Middle frontal gyrus (tissue), 1 donor: Measurements from ENCODE around the gene MYO7B.

Source experiments
- DNase-seq: peaks from one replicate; pipeline ENCODE4 v3.0.0-alpha.2; 2015; ENCODE audit warnings: low spot score; ENCODE audit errors: extremely low spot score

The MYO7B gene

GRCh38 chr2:127647242-127648190, 112.0 kb downstream of the MYO7B start:
- DNase-seq, result no peak

- DNase-seq, result no peak
These were observed 112.8 kb downstream of the MYO7B start for GRCh38 chr2:127648321-127648720.

- DNase-seq, result no peak
These were observed 113.7 kb downstream of the MYO7B start for GRCh38 chr2:127649100-127649611.

- peak; percentile 79 for DNase-seq
These were observed 114.2 kb downstream of the MYO7B start for GRCh38 chr2:127649684-127650040.

GRCh38 chr2:127650041-127650784, 114.7 kb downstream of the MYO7B start:
- DNase-seq, result no peak

- no peak for DNase-seq
These were observed 115.4 kb downstream of the MYO7B start for GRCh38 chr2:127650785-127651380.

- DNase-seq, result no peak
These were observed 115.9 kb downstream of the MYO7B start for GRCh38 chr2:127651381-127651809.

- no peak for DNase-seq
These were observed 116.6 kb downstream of the MYO7B start for GRCh38 chr2:127651971-127652550.

GRCh38 chr2:127652786-127653357, 117.4 kb downstream of the MYO7B start:
- no peak for DNase-seq

GRCh38 chr2:127653421-127654083, 118.1 kb downstream of the MYO7B start:
- DNase-seq, result no peak

- no peak for DNase-seq
These were observed 118.8 kb downstream of the MYO7B start for GRCh38 chr2:127654084-127654837.

GRCh38 chr2:127654838-127655175, 119.3 kb downstream of the MYO7B start:
- no peak for DNase-seq

GRCh38 chr2:127655209-127656073, 120.0 kb downstream of the MYO7B start:
- no peak for DNase-seq

GRCh38 chr2:127656569-127657231, 121.2 kb downstream of the MYO7B start:
- no peak for DNase-seq

- DNase-seq, result no peak
These were observed 121.7 kb downstream of the MYO7B start for GRCh38 chr2:127657232-127657595.

GRCh38 chr2:127658146-127658545, 122.7 kb downstream of the MYO7B start:
- no peak for DNase-seq

GRCh38 chr2:127658641-127659407, 123.3 kb downstream of the MYO7B start:
- DNase-seq, result no peak
